ENCODE data around the gene JARID2. TPM values are rescaled to one million over a fixed set of nuclear protein-coding genes. Genes with fewer than 3 reads are reported as not detected.

JARID2 gene
- total and polyA plus RNA-seq, 4 donors = 1.4 to 12.3 (median 3.4) TPM

DNA sequence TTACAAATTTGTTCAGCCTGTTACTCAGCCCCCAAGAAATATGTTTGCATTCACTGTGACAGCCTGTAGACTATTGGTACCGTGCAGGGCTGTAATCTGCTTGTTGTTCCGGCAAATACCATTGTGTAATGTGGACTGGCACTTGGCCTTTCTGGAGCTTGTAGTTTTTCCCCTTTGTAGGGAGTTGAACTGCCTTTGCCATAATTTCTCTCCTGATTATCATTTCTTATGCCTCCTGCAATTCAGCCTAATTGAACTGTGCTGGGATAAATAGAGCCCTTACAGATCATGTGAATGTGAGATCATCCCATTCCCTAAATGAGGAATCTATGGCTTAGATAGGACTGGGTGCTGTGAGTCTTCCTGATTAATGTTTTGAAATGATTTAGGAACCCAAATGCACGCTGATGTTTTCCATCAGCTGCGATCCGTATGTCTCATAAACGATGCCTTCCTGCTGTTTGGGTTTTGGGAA lies 185.1 kb downstream of the JARID2 start:
- Histone ChIP-seq H3K27ac (ENCODE audit: low read depth in 1 of 2, low read length in 2 of 2) (no peak overlapping the region), H3K4me1 (ENCODE audit: control insufficient read depth in 4 of 4, insufficient read depth in 4 of 4, low read length in 3 of 4) (peaks cover 5 to 21% (median 10%) of the 10 kb centered on the region in 4 donors), H3K9me3 (ENCODE audit: control insufficient read depth in 4 of 4, low read length in 3 of 4) (no peaks in the 10 kb centered on the region), H3K36me3 (ENCODE audit: control insufficient read depth in 4 of 4, insufficient read depth in 3 of 4, low read depth in 1 of 4, low read length in 3 of 4) (no peaks in the 10 kb centered on the region), H3K27me3 (ENCODE audit: control insufficient read depth in 4 of 4, insufficient read depth in 4 of 4, low read length in 3 of 4) (no peaks in the 10 kb centered on the region), H3K4me3 (ENCODE audit: low read depth in 1 of 3, low read length in 3 of 3) (no peak overlapping the region), H3K9ac (ENCODE audit: low read depth in 1 of 2, low read length in 2 of 2) (no peak overlapping the region)
- TF ChIP-seq TAF1 (conservative IDR thresholded peaks at IDR 0.05) (no peak), HNF4G (IDR thresholded peaks at IDR 0.05) (peak; percentile 43), RXRA (IDR thresholded peaks at IDR 0.05) (peak; percentile 61 to 69), FOXA1 (IDR thresholded peaks at IDR 0.05) (no peak), ATF3 (IDR thresholded peaks at IDR 0.05) (peak; percentile 30), REST (IDR thresholded peaks at IDR 0.05) (no peak), RAD21 (IDR thresholded peaks at IDR 0.05) (peak in 1 of 2 donors; percentile 45), EGR1 (IDR thresholded peaks at IDR 0.05; ENCODE audit: low read depth in 2 of 2) (no peak), JUND (IDR thresholded peaks at IDR 0.05) (peak; percentile 23 to 46), FOXA2 (IDR thresholded peaks at IDR 0.05) (peak; percentile 36), SP1 (IDR thresholded peaks at IDR 0.05) (peak; percentile 59), NR2F2 (IDR thresholded peaks at IDR 0.05) (no peak), HNF4A (conservative IDR thresholded peaks at IDR 0.05) (peak; percentile 78 to 83)
- TF ChIP-seq, protein P1, sequence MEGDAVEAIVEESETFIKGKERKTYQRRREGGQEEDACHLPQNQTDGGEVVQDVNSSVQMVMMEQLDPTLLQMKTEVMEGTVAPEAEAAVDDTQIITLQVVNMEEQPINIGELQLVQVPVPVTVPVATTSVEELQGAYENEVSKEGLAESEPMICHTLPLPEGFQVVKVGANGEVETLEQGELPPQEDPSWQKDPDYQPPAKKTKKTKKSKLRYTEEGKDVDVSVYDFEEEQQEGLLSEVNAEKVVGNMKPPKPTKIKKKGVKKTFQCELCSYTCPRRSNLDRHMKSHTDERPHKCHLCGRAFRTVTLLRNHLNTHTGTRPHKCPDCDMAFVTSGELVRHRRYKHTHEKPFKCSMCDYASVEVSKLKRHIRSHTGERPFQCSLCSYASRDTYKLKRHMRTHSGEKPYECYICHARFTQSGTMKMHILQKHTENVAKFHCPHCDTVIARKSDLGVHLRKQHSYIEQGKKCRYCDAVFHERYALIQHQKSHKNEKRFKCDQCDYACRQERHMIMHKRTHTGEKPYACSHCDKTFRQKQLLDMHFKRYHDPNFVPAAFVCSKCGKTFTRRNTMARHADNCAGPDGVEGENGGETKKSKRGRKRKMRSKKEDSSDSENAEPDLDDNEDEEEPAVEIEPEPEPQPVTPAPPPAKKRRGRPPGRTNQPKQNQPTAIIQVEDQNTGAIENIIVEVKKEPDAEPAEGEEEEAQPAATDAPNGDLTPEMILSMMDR (IDR thresholded peaks at IDR 0.05; ENCODE audit: low read depth, low read length, missing input control) = no peak
- TF ChIP-seq, protein P2, sequence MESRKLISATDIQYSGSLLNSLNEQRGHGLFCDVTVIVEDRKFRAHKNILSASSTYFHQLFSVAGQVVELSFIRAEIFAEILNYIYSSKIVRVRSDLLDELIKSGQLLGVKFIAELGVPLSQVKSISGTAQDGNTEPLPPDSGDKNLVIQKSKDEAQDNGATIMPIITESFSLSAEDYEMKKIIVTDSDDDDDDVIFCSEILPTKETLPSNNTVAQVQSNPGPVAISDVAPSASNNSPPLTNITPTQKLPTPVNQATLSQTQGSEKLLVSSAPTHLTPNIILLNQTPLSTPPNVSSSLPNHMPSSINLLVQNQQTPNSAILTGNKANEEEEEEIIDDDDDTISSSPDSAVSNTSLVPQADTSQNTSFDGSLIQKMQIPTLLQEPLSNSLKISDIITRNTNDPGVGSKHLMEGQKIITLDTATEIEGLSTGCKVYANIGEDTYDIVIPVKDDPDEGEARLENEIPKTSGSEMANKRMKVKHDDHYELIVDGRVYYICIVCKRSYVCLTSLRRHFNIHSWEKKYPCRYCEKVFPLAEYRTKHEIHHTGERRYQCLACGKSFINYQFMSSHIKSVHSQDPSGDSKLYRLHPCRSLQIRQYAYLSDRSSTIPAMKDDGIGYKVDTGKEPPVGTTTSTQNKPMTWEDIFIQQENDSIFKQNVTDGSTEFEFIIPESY (IDR thresholded peaks at IDR 0.05) = no peak
- 62% methylated on average over 6 of the region's 6 CpGs for WGBS
- no peak for DNase-seq (ENCODE audit: low spot score)

DNA sequence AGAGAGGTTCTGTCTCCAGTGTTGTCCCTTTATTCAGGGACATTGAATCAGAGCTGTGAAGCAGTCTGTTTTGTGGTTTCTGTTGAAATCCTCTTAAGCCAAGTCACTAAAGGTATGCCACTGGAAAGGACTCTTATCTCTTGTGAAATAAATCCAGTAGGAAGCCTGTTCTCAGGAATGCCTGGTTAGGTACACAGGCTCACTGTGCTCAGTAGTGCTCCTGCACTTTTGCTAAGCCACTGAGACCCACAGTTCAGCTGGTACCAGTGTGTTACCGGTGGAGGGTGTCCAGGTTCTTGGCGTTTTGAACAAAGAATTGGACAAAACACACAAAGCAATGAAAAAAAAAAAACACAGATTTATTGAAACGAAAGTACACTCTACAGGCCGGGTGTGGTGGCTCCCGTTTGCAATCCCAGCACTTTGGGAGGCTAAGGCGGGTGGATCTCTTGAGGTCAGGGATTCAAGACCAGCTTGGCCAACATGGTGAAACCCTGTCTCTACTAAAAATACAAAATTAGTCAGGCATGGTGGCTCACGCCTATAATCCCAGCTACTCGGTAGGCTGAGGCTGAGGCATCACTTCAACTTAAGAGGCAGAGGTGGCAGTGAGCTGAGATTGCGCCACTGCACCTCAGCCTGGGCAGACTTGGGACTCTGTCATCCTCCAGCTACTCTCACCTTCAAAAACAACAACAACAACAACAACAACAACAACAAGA lies 186.1 kb downstream of the JARID2 start:
- no peaks in the 10 kb centered on the region for H3K27me3 ChIP-seq (ENCODE audit: control insufficient read depth in 4 of 4, insufficient read depth in 4 of 4, low read length in 3 of 4)
- peak; percentile 34 to 41 for TF ChIP-seq HNF4A (conservative IDR thresholded peaks at IDR 0.05)
- no peak for TF ChIP-seq ATF3 (IDR thresholded peaks at IDR 0.05)
- no peak overlapping the region for H3K27ac ChIP-seq (ENCODE audit: low read depth in 1 of 2, low read length in 2 of 2)
- no peak overlapping the region for H3K4me3 ChIP-seq (ENCODE audit: low read depth in 1 of 3, low read length in 3 of 3)
- H3K36me3 ChIP-seq (ENCODE audit: control insufficient read depth in 4 of 4, insufficient read depth in 3 of 4, low read depth in 1 of 4, low read length in 3 of 4) = no peaks in the 10 kb centered on the region
- H3K9ac ChIP-seq (ENCODE audit: low read depth in 1 of 2, low read length in 2 of 2) = no peak overlapping the region
- no peaks in the 10 kb centered on the region for H3K9me3 ChIP-seq (ENCODE audit: control insufficient read depth in 4 of 4, low read length in 3 of 4)
- 71% methylated on average over 9 of the region's 9 CpGs for WGBS
- no peak for DNase-seq (ENCODE audit: low spot score)
- H3K4me1 ChIP-seq (ENCODE audit: control insufficient read depth in 4 of 4, insufficient read depth in 4 of 4, low read length in 3 of 4) = peaks cover 5 to 23% (median 11%) of the 10 kb centered on the region in 4 donors

All from liver (tissue), 9 donors.